Nephron (organoid): ENCODE results near the gene KLHL29.
"Not testable (repeated sequence)": the region's sequence is repeated elsewhere in the genome, so short reads cannot be mapped to it uniquely, and the experiment has no call there.

Experiments
- H3K27ac Mint-ChIP-seq, 3 experiments: 2 replicates each; pipeline ENCODE4 v1.8.0; 2020; ENCODE audit warnings: mixed read lengths in 3 of 3, mild to moderate bottlenecking in 2 of 3, moderate library complexity in 1 of 3
- H3K27me3 Mint-ChIP-seq: 2 replicates; pipeline ENCODE4 v1.8.0; 2021; ENCODE audit warnings: low read depth, mild to moderate bottlenecking, moderate library complexity, mixed read lengths
- H3K36me3 Mint-ChIP-seq: 2 replicates; pipeline ENCODE4 v1.8.0; 2020; ENCODE audit warnings: low read depth, mixed read lengths
- H3K4me1 Mint-ChIP-seq: 2 replicates; pipeline ENCODE4 v1.8.0; 2020; ENCODE audit warnings: mixed read lengths
- H3K4me3 Mint-ChIP-seq, 3 experiments: 2 replicates each; pipeline ENCODE4 v1.8.0; 2020; ENCODE audit warnings: mild to moderate bottlenecking in 3 of 3, mixed read lengths in 3 of 3, moderate library complexity in 2 of 3
- H3K9me3 Mint-ChIP-seq: 2 replicates; pipeline ENCODE4 v1.8.0; 2020; ENCODE audit warnings: mixed read lengths
- TF ChIP-seq, protein P1 (sequence below), 3 experiments: fragments of 200-600 bp; sonication (generic); IDR thresholded peaks; one replicate each; pipeline ENCODE4 v1.5.0; 2021; ENCODE audit warnings: antibody characterized with exemption in 3 of 3; ENCODE audit not compliant: unreplicated experiment in 3 of 3

Gene KLHL29

DNA sequence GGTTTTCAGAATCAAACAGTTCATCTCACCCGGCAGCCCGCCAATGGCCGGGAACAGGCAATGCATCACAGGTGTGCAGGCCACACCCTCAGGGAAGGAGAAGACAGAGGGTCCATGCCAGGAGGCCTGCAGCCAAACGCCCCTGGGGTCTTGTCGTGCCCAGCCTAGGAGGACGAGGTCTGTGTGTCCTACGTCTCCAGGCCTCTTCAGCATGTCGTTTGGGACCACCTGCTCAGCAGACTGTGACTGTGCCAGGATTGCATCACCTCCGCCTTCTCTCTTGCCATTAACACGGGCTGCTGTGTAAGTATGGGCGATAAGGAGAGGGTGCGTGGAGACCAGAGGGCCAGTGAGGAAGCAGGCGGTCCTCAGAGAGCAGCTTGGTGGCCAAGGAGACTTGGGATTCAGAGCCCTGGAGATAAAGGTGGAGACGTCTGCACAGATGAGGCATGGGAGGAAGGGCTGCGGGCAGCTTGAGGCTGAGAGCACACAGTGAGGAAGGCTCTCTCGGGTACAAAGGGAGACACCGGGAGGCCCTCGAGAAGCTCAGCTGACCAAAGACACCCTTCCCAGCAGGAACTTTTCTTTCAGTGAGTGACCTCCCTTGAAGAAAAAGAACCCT, 37.4 kb upstream of the KLHL29 start:
- TF ChIP-seq, protein P1, sequence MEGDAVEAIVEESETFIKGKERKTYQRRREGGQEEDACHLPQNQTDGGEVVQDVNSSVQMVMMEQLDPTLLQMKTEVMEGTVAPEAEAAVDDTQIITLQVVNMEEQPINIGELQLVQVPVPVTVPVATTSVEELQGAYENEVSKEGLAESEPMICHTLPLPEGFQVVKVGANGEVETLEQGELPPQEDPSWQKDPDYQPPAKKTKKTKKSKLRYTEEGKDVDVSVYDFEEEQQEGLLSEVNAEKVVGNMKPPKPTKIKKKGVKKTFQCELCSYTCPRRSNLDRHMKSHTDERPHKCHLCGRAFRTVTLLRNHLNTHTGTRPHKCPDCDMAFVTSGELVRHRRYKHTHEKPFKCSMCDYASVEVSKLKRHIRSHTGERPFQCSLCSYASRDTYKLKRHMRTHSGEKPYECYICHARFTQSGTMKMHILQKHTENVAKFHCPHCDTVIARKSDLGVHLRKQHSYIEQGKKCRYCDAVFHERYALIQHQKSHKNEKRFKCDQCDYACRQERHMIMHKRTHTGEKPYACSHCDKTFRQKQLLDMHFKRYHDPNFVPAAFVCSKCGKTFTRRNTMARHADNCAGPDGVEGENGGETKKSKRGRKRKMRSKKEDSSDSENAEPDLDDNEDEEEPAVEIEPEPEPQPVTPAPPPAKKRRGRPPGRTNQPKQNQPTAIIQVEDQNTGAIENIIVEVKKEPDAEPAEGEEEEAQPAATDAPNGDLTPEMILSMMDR (IDR thresholded peaks at IDR 0.05; ENCODE audit: unreplicated experiment in 3 of 3): no peak
- H3K36me3 Mint-ChIP-seq: no peaks in the 10 kb centered on the region
- H3K4me1 Mint-ChIP-seq: peaks cover 10% of the 10 kb centered on the region

DNA sequence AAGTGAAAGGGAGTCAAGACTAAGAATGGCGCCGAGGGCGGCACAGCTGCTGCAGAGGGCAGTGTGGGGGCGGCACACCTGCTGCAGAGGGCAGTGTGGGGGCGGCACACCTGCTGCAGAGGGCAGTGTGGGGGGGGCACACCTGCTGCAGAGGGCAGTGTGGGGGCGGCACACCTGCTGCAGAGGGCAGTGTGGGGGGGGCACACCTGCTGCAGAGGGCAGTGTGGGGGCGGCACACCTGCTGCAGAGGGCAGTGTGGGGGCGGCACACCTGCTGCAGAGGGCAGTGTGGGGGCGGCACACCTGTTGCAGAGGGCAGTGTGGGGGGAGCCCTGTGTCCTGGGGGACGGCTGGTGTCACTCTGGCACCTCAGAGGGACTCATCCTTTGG, 36.9 kb upstream of the KLHL29 start:
- not testable (repeated sequence) for H3K9me3 Mint-ChIP-seq, H3K27ac Mint-ChIP-seq, H3K36me3 Mint-ChIP-seq, H3K4me3 Mint-ChIP-seq
- Mint-ChIP-seq H3K4me1 (peaks cover 10% of the 10 kb centered on the region), H3K27me3 (peaks cover 18% of the 10 kb centered on the region)

More for the DNA sequence above, 37.4 kb upstream of the KLHL29 start:
- Mint-ChIP-seq H3K9me3 (peaks cover 4% of the 10 kb centered on the region), H3K27ac (no peak overlapping the region), H3K27me3 (peaks cover 18% of the 10 kb centered on the region), H3K4me3 (no peak overlapping the region)

DNA sequence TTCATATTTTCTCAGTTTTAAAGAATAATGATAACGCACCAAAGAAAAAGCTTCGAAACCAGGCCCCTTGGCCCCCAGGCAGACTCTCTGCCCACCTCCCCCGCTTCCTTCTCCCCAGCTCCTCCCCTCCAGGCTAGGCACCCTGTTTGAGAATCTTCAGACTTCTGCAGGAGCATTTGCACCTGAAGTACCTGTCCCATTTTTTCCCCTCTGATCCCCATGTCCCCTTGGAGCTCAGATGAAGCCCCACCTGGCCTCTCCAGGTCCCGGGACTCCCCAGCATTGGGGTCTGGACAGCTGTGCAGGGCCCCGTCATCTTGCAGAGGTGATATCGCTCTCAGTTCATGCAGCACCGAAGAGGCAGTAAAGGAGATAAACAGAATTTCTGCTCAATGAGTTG, 35.5 kb upstream of the KLHL29 start:
- Mint-ChIP-seq H3K27me3 (peaks cover 19% of the 10 kb centered on the region), H3K27ac (no peak overlapping the region), H3K9me3 (peaks cover 4% of the 10 kb centered on the region), H3K4me1 (peaks cover 10% of the 10 kb centered on the region), H3K36me3 (no peaks in the 10 kb centered on the region), H3K4me3 (no peak overlapping the region)
- TF ChIP-seq, protein P1 (IDR thresholded peaks at IDR 0.05; ENCODE audit: unreplicated experiment in 3 of 3): no peak

DNA sequence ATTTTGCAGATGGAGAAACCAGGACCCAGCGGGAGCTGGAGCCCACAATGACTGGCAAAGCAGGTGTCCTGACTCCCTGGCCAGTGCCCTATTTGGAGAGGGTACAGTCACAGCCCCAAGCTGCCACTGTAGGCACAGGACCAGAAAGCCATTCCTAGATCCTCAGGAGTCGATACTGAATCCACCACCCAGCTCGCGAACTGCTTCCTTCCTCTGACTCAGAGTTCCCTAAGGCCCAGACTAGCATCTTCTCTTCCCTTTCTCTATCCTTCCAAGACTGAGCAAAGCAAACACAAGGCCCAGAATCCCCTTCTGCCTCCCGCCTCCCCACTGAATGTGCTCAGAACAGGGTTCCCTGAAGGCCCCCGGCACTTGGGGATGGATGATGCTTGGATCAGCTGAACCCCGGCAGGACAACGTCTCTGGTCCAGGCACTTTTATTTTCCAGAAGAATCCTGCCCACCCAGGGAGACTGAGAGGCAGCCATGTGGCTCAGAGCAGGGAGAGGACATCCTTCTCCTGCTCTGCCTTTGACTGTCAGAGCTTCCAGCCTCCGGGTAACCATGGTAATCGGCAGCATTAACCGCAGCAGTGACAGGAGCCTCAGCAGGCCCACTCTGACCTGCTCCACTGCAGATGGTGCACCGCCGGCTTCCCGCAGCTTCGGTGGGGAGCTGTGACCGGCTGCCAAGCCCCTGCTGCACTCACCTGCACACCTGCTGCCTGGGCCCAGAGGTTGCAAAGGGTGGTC, 34.8 kb upstream of the KLHL29 start:
- Mint-ChIP-seq H3K36me3 (no peaks in the 10 kb centered on the region), H3K9me3 (peaks cover 4% of the 10 kb centered on the region), H3K27ac (peak overlapping the region in 1 of 3 experiments; percentile 49), H3K27me3 (peaks cover 20% of the 10 kb centered on the region), H3K4me3 (no peak overlapping the region), H3K4me1 (peaks cover 10% of the 10 kb centered on the region)
- TF ChIP-seq, protein P1 (IDR thresholded peaks at IDR 0.05; ENCODE audit: unreplicated experiment in 3 of 3): no peak

DNA sequence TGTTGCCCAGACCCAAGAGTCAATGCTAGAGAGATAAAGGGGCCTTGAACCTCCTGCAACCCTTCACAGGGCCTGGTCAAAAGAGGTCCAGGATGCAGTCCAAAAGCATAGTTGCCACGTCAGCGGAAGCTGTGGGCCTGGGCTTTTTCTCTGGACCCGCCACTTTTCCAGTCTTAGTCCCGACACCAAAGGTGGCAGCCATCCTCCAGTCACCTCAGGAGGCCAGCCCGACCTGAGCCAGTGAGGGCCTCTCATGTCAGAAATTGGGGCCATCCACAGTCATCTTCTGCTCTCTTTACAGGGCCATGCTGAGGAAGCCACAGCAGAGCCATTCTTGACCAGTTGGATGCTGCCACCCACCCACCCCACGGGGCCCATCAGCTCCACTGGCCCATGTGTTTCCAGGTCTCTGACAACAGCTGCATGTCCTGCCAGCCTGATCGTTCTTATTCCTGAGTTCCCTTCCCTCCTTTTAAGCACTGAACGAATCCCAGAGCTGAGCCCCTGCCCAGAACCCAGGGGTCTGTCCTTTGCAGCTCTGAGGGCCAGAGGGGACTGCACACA, 34.1 kb upstream of the KLHL29 start:
- H3K27me3 Mint-ChIP-seq: peaks cover 17% of the 10 kb centered on the region
- peak overlapping the region in 2 of 3 experiments; percentile 51 to 68 for H3K27ac Mint-ChIP-seq
- TF ChIP-seq, protein P1 (IDR thresholded peaks at IDR 0.05; ENCODE audit: unreplicated experiment in 3 of 3): no peak
- H3K9me3 Mint-ChIP-seq: peaks cover 3% of the 10 kb centered on the region
- peaks cover 10% of the 10 kb centered on the region for H3K4me1 Mint-ChIP-seq
- no peaks in the 10 kb centered on the region for H3K36me3 Mint-ChIP-seq
- H3K4me3 Mint-ChIP-seq: no peak overlapping the region

DNA sequence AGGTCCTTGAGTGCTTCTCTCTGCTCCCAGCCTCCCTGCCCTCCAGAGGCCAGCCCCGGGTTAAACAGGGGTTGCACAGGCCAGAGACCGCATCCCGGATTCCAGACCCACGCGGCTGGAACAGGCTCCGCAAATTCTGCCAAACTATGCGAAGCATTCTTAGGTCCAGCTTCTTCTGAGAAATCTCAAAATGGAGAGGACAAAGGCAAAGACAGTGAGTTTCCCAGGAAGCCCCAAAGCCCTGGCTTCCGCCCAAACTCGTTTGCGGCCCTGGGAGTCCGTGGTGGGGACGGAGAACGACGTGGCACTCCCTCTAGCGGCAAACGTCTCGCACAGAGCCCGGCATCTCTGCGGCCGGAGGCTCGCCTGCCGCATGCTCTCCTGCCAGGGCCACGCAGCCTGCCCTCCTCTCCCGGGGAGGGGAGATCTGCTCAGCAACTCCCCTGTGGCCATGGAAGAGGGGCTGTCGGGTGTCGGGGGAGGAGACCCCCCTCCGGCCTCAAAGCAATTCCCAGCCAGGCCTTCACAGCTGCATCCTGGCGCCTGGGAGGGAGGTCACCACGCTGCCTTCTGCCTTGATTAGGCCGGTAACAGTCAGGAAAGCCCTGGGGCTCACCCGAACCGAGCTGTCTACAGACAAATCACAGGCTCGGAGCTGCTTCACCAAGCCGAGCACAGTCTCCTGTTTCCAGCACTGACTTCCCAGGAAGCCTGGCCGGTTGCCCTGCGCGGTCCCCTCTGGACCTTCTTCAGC, 33.4 kb upstream of the KLHL29 start:
- Mint-ChIP-seq H3K36me3 (no peaks in the 10 kb centered on the region), H3K4me3 (no peak overlapping the region), H3K4me1 (peaks cover 10% of the 10 kb centered on the region), H3K9me3 (no peaks in the 10 kb centered on the region), H3K27ac (peak overlapping the region in 2 of 3 experiments; percentile 51 to 68), H3K27me3 (peaks cover 18% of the 10 kb centered on the region)
- TF ChIP-seq, protein P1 (IDR thresholded peaks at IDR 0.05; ENCODE audit: unreplicated experiment in 3 of 3): peak; percentile 85 to 88 (median 86)
